PC-9 (cell line): ENCODE data around the gene RIPOR3. TPM values are rescaled to one million over a fixed set of nuclear protein-coding genes. Genes with fewer than 3 reads are reported as not detected.

ENCODE experiments used
- BruUV-seq: library from RNA; stranded (reverse); fragments of 400-500 nt; replicated peaks from 2 replicates; lab custom pipeline; 2021; lab: Mats Ljungman, UMichigan
- CTCF ChIA-PET: fragments of 300-600 bp; sonication (Branson Sonifier 250); formaldehyde crosslinking; loops from one replicate; lab custom pipeline; 2022; ENCODE audit warnings: antibody characterized with exemption; lab: Charles Lee
- POLR2A ChIA-PET: fragments of 300-600 bp; sonication (Branson Sonifier 250); formaldehyde crosslinking; loops from one replicate; lab custom pipeline; 2022; ENCODE audit warnings: antibody characterized with exemption; ENCODE audit not compliant: unreplicated experiment; lab: Charles Lee
- DNase-seq, 2 experiments: peaks; one replicate each; pipeline versions ENCODE4 v3.0.0 to v3.0.0-alpha.2; 2015 to 2022; ENCODE audit warnings: mixed read lengths in 1 of 2
- H2AFZ ChIP-seq: fragments of 200-600 bp; sonication (generic); 2 replicates; pipeline ENCODE4 v1.8.1; 2017; ENCODE audit warnings: antibody characterized with exemption
- H3F3A ChIP-seq: fragments of 200-600 bp; sonication (generic); 2 replicates; pipeline ENCODE4 v1.8.1; 2017; ENCODE audit warnings: antibody characterized with exemption, mild to moderate bottlenecking, low read depth; ENCODE audit not compliant: insufficient read depth
- H3K27ac ChIP-seq: fragments of 200-600 bp; sonication (generic); 2 replicates; pipeline ENCODE4 v1.6.1; 2016; ENCODE audit warnings: mixed run types
- H3K27me3 ChIP-seq: fragments of 200-600 bp; sonication (generic); 2 replicates; pipeline ENCODE4 v1.6.1; 2016; ENCODE audit warnings: low read depth, mixed run types; ENCODE audit not compliant: insufficient read depth
- H3K36me3 ChIP-seq: fragments of 200-600 bp; sonication (generic); 2 replicates; pipeline ENCODE4 v1.6.1; 2016; ENCODE audit warnings: low read depth, mixed run types
- H3K4me1 ChIP-seq: fragments of 200-600 bp; sonication (generic); replicated peaks from 2 replicates; pipeline ENCODE4 v1.6.1; 2016; ENCODE audit warnings: mixed run types; ENCODE audit not compliant: insufficient read depth
- H3K4me2 ChIP-seq: fragments of 200-600 bp; sonication (generic); 2 replicates; pipeline ENCODE4 v1.6.1; 2017; ENCODE audit warnings: mixed run types
- H3K4me3 ChIP-seq: fragments of 200-600 bp; sonication (generic); 2 replicates; pipeline ENCODE4 v1.6.1; 2016; ENCODE audit warnings: mixed run types
- H3K79me2 ChIP-seq: fragments of 200-600 bp; sonication (generic); 2 replicates; pipeline ENCODE4 v1.6.1; 2017; ENCODE audit warnings: low read depth, mixed run types
- H3K9me2 ChIP-seq: fragments of 200-600 bp; sonication (generic); 2 replicates; pipeline ENCODE4 v1.8.1; 2017; ENCODE audit warnings: mild to moderate bottlenecking; ENCODE audit not compliant: insufficient read depth
- H3K9me3 ChIP-seq: fragments of 200-600 bp; sonication (generic); 2 replicates; pipeline ENCODE4 v1.8.1; 2016; ENCODE audit warnings: low read depth; ENCODE audit not compliant: insufficient read depth
- H4K20me1 ChIP-seq: fragments of 200-600 bp; sonication (generic); 2 replicates; pipeline ENCODE4 v1.8.1; 2017; ENCODE audit not compliant: insufficient read depth
- CTCF ChIP-seq: fragments of 200-600 bp; sonication (generic); conservative IDR thresholded peaks from 2 replicates; pipeline ENCODE4 v1.6.1; 2017; ENCODE audit warnings: mixed run types, antibody characterized with exemption, mild to moderate bottlenecking, moderate library complexity
- EZH2 ChIP-seq: fragments of 200-600 bp; sonication (generic); IDR thresholded peaks from 2 replicates; pipeline ENCODE4 v1.8.0; 2017; ENCODE audit warnings: antibody characterized with exemption, low read depth
- intact Hi-C: fragments of 100-400 bp; cut with micrococcal nuclease; formaldehyde crosslinking; loops from one replicate; pipeline ENCODE4 v1.10.0; 2022; ENCODE audit not compliant: unreplicated experiment
- total RNA-seq: library from RNA; stranded (reverse); gene quantifications from 2 replicates; pipeline ENCODE4 v1.2.3, GENCODE V29; 2021

RIPOR3 gene
- total RNA-seq, 1 experiment from 2014 or later, result 6.3 TPM

- H3K79me2 ChIP-seq, result peaks cover 9% of the 10 kb centered on the region
- no peak for DNase-seq
- intact Hi-C loops, result no loop called here
- ChIA-PET POLR2A (interaction anchor here (0.6 kb wide), 1 partner anchor 17 kb away, joined by 4 read pairs; no protein-coding TSS in a partner anchor), CTCF (interaction anchor here (1.4 kb wide), 1 partner anchor 10 kb away, joined by 3 read pairs; no protein-coding TSS in a partner anchor)
- peaks cover 1% of the 10 kb centered on the region; the same call in 1 of the 2 replicates for H3K36me3 ChIP-seq
- no peaks in the 10 kb centered on the region for H4K20me1 ChIP-seq
- H3K27ac ChIP-seq, result peak overlapping the region; percentile 91
- peaks cover 65% of the 10 kb centered on the region for H3K4me1 ChIP-seq
- H3F3A ChIP-seq, result peaks cover 72% of the 10 kb centered on the region
- no peak for TF ChIP-seq CTCF
- no peak for TF ChIP-seq EZH2
- H3K9me3 ChIP-seq, result no peaks in the 10 kb centered on the region
- peak overlapping the region; percentile 92 for H3K4me2 ChIP-seq
- no peaks in the 10 kb centered on the region for H3K9me2 ChIP-seq
- H3K4me3 ChIP-seq, result no peak overlapping the region
- H3K27me3 ChIP-seq, result no peaks in the 10 kb centered on the region
- no peak overlapping the region; the same call in 1 of the 2 replicates for H2AFZ ChIP-seq
- BruUV-seq, result no TSS peak
Measured at GRCh38 chr20:50726955-50727791, 35.8 kb upstream of the RIPOR3 start.

GRCh38 chr20:50725724-50726005, 34.3 kb upstream of the RIPOR3 start:
- Histone ChIP-seq H3K4me2 (peak overlapping the region; percentile 64), H3K27me3 (no peaks in the 10 kb centered on the region), H3K9me3 (no peaks in the 10 kb centered on the region), H3K4me1 (peaks cover 65% of the 10 kb centered on the region), H3K9me2 (no peaks in the 10 kb centered on the region), H3K79me2 (no peaks in the 10 kb centered on the region), H3F3A (peaks cover 81% of the 10 kb centered on the region), H3K4me3 (no peak overlapping the region), H3K36me3 (no peaks in the 10 kb centered on the region), H3K27ac (peak overlapping the region; percentile 71), H2AFZ (no peak overlapping the region), H4K20me1 (no peaks in the 10 kb centered on the region)
- no peak for TF ChIP-seq EZH2
- TF ChIP-seq CTCF, result no peak
- DNase-seq, result no peak
- POLR2A ChIA-PET, result no interaction called here
- CTCF ChIA-PET, result no interaction called here
- intact Hi-C loops, result loop anchor here (1.0 kb wide), 1 partner anchor 14 kb away; no protein-coding TSS in a partner anchor
- no TSS peak for BruUV-seq

GRCh38 chr20:50724851-50725723, 33.7 kb upstream of the RIPOR3 start:
- BruUV-seq, result no TSS peak
- ChIA-PET POLR2A (interaction anchor here (0.7 to 1.2 kb wide), 5 partner anchors 44 to 214 kb away, joined by 3 to 13 read pairs (median 4); no protein-coding TSS in a partner anchor), CTCF (no interaction called here)
- H3K27ac ChIP-seq, result peak overlapping the region; percentile 71
- H3K4me3 ChIP-seq, result peak overlapping the region; percentile 20; the same call in 1 of the 2 replicates
- peaks cover 63% of the 10 kb centered on the region for H3K4me1 ChIP-seq
- intact Hi-C loops, result loop anchor here (1.0 kb wide), 1 partner anchor 14 kb away; no protein-coding TSS in a partner anchor
- TF ChIP-seq CTCF (no peak), EZH2 (no peak)
- no peaks in the 10 kb centered on the region for H3K9me3 ChIP-seq
- no peaks in the 10 kb centered on the region for H4K20me1 ChIP-seq
- peak; percentile 88 to 98 for DNase-seq
- no peaks in the 10 kb centered on the region for H3K9me2 ChIP-seq
- H3K4me2 ChIP-seq, result peak overlapping the region; percentile 64
- H2AFZ ChIP-seq, result peak overlapping the region; percentile 65
- no peaks in the 10 kb centered on the region for H3K79me2 ChIP-seq
- no peaks in the 10 kb centered on the region for H3K36me3 ChIP-seq
- H3F3A ChIP-seq, result peaks cover 78% of the 10 kb centered on the region
- no peaks in the 10 kb centered on the region for H3K27me3 ChIP-seq
